A549 (cell line): ENCODE measurements around the gene CCNI. TPM values are rescaled to one million over a fixed set of nuclear protein-coding genes. Genes with fewer than 3 reads are reported as not detected.
"Not testable (repeated sequence)": the region's sequence is repeated elsewhere in the genome, so short reads cannot be mapped to it uniquely, and the experiment has no call there.

Experiments used
- ATAC-seq, 2 experiments: fragments of 200-7000 bp in 1 of 2; fragments of >200 bp in 1 of 2; cut with Nextera tagmentation in 1 of 2; cut with Tn5 transposase in 1 of 2; 3 replicates each; pipeline versions ENCODE4 v1.8.0 to v1.9.1; 2018 to 2020; ENCODE audit warnings: mild to moderate bottlenecking in 1 of 2, moderate library complexity in 1 of 2
- CTCF ChIA-PET: fragments of 300-600 bp; sonication (Branson Sonifier 250); formaldehyde crosslinking; extraction: SDS; loops from one replicate; lab custom pipeline; 2021; ENCODE audit warnings: antibody characterized with exemption, inconsistent platforms; lab: Yijun Ruan, JAX
- POLR2A ChIA-PET: fragments of 350-600 bp; formaldehyde crosslinking; extraction: SDS; loops from one replicate; lab custom pipeline; 2021; ENCODE audit warnings: antibody characterized with exemption, inconsistent platforms; lab: Yijun Ruan, JAX
- DNase-seq, 2 experiments: peaks; one replicate each; pipeline versions ENCODE4 v3.0.0 to v3.0.0-alpha.2; 2011 to 2016; ENCODE audit warnings: low read depth in 1 of 2, low spot score in 1 of 2
- FAIRE-seq: peaks from 2 replicates; lab custom pipeline; 2011; peaks lifted over from hg19 to GRCh38; lab: Jason Lieb, UNC
- H3K27ac ChIP-seq, 2 experiments: fragments of >200 bp; sonication (Bioruptor Twin); formaldehyde crosslinking; 3 replicates each; pipeline ENCODE4 v1.5.1; 2016 to 2017
- H3K4me1 ChIP-seq: fragments of >200 bp; sonication (Bioruptor Twin); formaldehyde crosslinking; 3 replicates; pipeline ENCODE4 v1.6.1; 2016
- H3K4me2 ChIP-seq: fragments of >200 bp; sonication (Bioruptor Twin); formaldehyde crosslinking; 3 replicates; pipeline ENCODE4 v1.6.1; 2016
- H3K4me3 ChIP-seq: fragments of >200 bp; sonication (Bioruptor Twin); formaldehyde crosslinking; 3 replicates; pipeline ENCODE4 v1.5.1; 2016
- H3K9me3 ChIP-seq: fragments of >200 bp; sonication (Bioruptor Twin); formaldehyde crosslinking; 3 replicates; pipeline ENCODE4 v1.6.1; 2016
- CBX2 ChIP-seq: fragments of 200-600 bp; sonication (generic); IDR thresholded peaks from 2 replicates; pipeline ENCODE4 v1.6.1; 2016; ENCODE audit warnings: low read depth, mild to moderate bottlenecking, borderline replicate concordance
- CHD4 ChIP-seq: fragments of 200-600 bp; sonication (generic); IDR thresholded peaks from 2 replicates; pipeline ENCODE4 v1.6.1; 2016; ENCODE audit warnings: antibody characterized with exemption, mild to moderate bottlenecking, borderline replicate concordance
- EHF ChIP-seq: fragments of 250-450 bp; sonication (Bioruptor Pico); IDR thresholded peaks from 2 replicates; pipeline ENCODE4 v1.5.0; 2020; ENCODE audit warnings: mild to moderate bottlenecking
- EP300 ChIP-seq, 2 experiments: fragments of >200 bp; sonication (Bioruptor Twin); formaldehyde crosslinking; IDR thresholded peaks; 2 replicates in 1 of 2; 3 replicates in 1 of 2; pipeline ENCODE4 v1.6.1; 2016 to 2017
- ESRRA ChIP-seq: fragments of 150-350 bp; IDR thresholded peaks from 2 replicates; pipeline ENCODE4 v1.6.1; 2014; ENCODE audit warnings: mild to moderate bottlenecking, low read length, borderline replicate concordance
- FOSB ChIP-seq: fragments of 250-450 bp; sonication (Bioruptor Pico); IDR thresholded peaks from 2 replicates; pipeline ENCODE4 v1.5.0; 2020; ENCODE audit warnings: mild to moderate bottlenecking, moderate library complexity
- FOSL2 ChIP-seq, 2 experiments: fragments of 450-650 bp in 1 of 2; fragments of >200 bp in 1 of 2; sonication (Bioruptor Twin) in 1 of 2; formaldehyde crosslinking; IDR thresholded peaks; 2 replicates each; pipeline versions ENCODE4 v1.5.0 to v1.6.1; 2016 to 2020; ENCODE audit warnings: mild to moderate bottlenecking in 1 of 2, moderate library complexity in 1 of 2
- GATA3 ChIP-seq: IDR thresholded peaks from 2 replicates; pipeline ENCODE4 v1.6.1; 2012; ENCODE audit warnings: borderline replicate concordance
- HDAC2 ChIP-seq: fragments of 200-600 bp; sonication (generic); IDR thresholded peaks from 2 replicates; pipeline ENCODE4 v1.6.1; 2016
- HOXA7 ChIP-seq: fragments of 250-450 bp; sonication (Bioruptor Pico); IDR thresholded peaks from 2 replicates; pipeline ENCODE4 v1.5.0; 2020; ENCODE audit warnings: mild to moderate bottlenecking, moderate library complexity
- HOXB5 ChIP-seq: fragments of 250-450 bp; sonication (Bioruptor Pico); IDR thresholded peaks from 2 replicates; pipeline ENCODE4 v1.5.0; 2020; ENCODE audit warnings: mild to moderate bottlenecking, moderate library complexity
- JUNB ChIP-seq: fragments of >200 bp; sonication (Bioruptor Twin); formaldehyde crosslinking; IDR thresholded peaks from 2 replicates; pipeline ENCODE4 v1.6.1; 2016
- KDM5A ChIP-seq: fragments of 200-600 bp; sonication (generic); IDR thresholded peaks from 2 replicates; pipeline ENCODE4 v1.6.1; 2016; ENCODE audit warnings: antibody characterized with exemption, mild to moderate bottlenecking
- MAFK ChIP-seq: fragments of 450-650 bp; IDR thresholded peaks from 2 replicates; pipeline ENCODE4 v1.6.1; 2014; ENCODE audit not compliant: partially characterized antibody
- MYC ChIP-seq: IDR thresholded peaks from 2 replicates; pipeline ENCODE4 v1.6.1; 2012; ENCODE audit warnings: mild to moderate bottlenecking, inconsistent platforms, low read length, improper control_type of control experiment, borderline replicate concordance
- NFE2L2 ChIP-seq: fragments of 150-350 bp; conservative IDR thresholded peaks from 2 replicates; pipeline ENCODE4 v1.6.1; 2014; ENCODE audit warnings: low read length
- RAD21 ChIP-seq, 2 experiments: fragments of >200 bp in 1 of 2; sonication (Bioruptor Twin) in 1 of 2; formaldehyde crosslinking in 1 of 2; IDR thresholded peaks in 1 of 2; conservative IDR thresholded peaks in 1 of 2; 2 replicates in 1 of 2; 3 replicates in 1 of 2; pipeline ENCODE4 v1.6.1; 2012 to 2018; ENCODE audit warnings: inconsistent platforms in 1 of 2
- RCOR1 ChIP-seq: fragments of 150-350 bp; IDR thresholded peaks from 2 replicates; pipeline ENCODE4 v1.6.1; 2014; ENCODE audit warnings: antibody characterized with exemption, low read length, low read depth
- RFX5 ChIP-seq: fragments of 450-650 bp; IDR thresholded peaks from 2 replicates; pipeline ENCODE4 v1.7.1; 2014; ENCODE audit warnings: antibody characterized with exemption, mild to moderate bottlenecking, moderate library complexity
- RNF2 ChIP-seq: fragments of 200-600 bp; sonication (generic); IDR thresholded peaks from 2 replicates; pipeline ENCODE4 v1.6.1; 2016; ENCODE audit warnings: low read depth, mild to moderate bottlenecking, antibody characterized with exemption, moderate library complexity, borderline replicate concordance
- SMC3 ChIP-seq: fragments of >200 bp; sonication (Bioruptor Twin); formaldehyde crosslinking; IDR thresholded peaks from 3 replicates; pipeline ENCODE4 v1.6.1; 2018; ENCODE audit warnings: inconsistent platforms
- SREBF2 ChIP-seq: fragments of 450-650 bp; IDR thresholded peaks from 2 replicates; pipeline ENCODE4 v1.6.1; 2014; ENCODE audit warnings: mild to moderate bottlenecking, moderate library complexity
- TP53 ChIP-seq: fragments of 250-450 bp; sonication (Bioruptor Pico); IDR thresholded peaks from 2 replicates; pipeline ENCODE4 v1.5.0; 2021; ENCODE audit warnings: mild to moderate bottlenecking, moderate library complexity
- USF2 ChIP-seq: fragments of 450-650 bp; IDR thresholded peaks from 2 replicates; pipeline ENCODE4 v1.6.1; 2014; ENCODE audit warnings: antibody characterized with exemption
- ZC3H11A ChIP-seq: fragments of 450-650 bp; IDR thresholded peaks from 2 replicates; pipeline ENCODE4 v1.6.1; 2014; ENCODE audit warnings: antibody characterized with exemption, mild to moderate bottlenecking
- ZNF302 ChIP-seq: fragments of 250-450 bp; sonication (Bioruptor Pico); IDR thresholded peaks from 2 replicates; pipeline ENCODE4 v1.9.0; 2021; ENCODE audit warnings: inconsistent platforms, mild to moderate bottlenecking, moderate library complexity
- WGBS: methylation state at CpG from one replicate; pipeline ENCODE4 v1.1.6; 2017; ENCODE audit errors: missing lambda C conversion rate; 5-methylcytosine and 5-hydroxymethylcytosine counted together
- polyA plus RNA-seq, 4 experiments: library from polyadenylated mRNA; depleted of rRNA in 3 of 4; stranded (reverse); fragments of >200 nt; fragmentation: RNase III in 1 of 4; extraction: RNeasy Plus Mini Kit Qiagen cat#74134 plus additional on column Dnase treatment in 1 of 4; gene quantifications; 2 replicates in 3 of 4; 3 replicates in 1 of 4; pipeline ENCODE4 v1.2.3, GENCODE V29; 2011 to 2017

The CCNI gene
- polyA plus RNA-seq, 2 of the 4 experiments (the other 2 are of a cell fraction): 73.8 to 117 TPM

GRCh38 chr4:77035153-77035552, 40.6 kb downstream of the CCNI start:
- ChIA-PET POLR2A (no interaction called here), CTCF (interaction anchor here (2.0 kb wide), 1 partner anchor 10 kb away, joined by 5 read pairs; no protein-coding TSS in a partner anchor)
- no peak overlapping the region for H3K27ac ChIP-seq
- FAIRE-seq: no peak
- no peaks in the 10 kb centered on the region for H3K9me3 ChIP-seq
- no peak for DNase-seq
- TF ChIP-seq EHF (CRISPR knock-in tag) (no peak), RFX5 (no peak), ZC3H11A (no peak), CHD4 (no peak), JUNB (no peak), RAD21 (conservative IDR thresholded peaks at IDR 0.05 in 1 of 2, IDR thresholded peaks at IDR 0.05 in 1 of 2) (no peak)
- no peak overlapping the region for H3K4me2 ChIP-seq
- no peak overlapping the region for H3K4me3 ChIP-seq
- 87% methylated on average over 1 of the region's 1 CpG for WGBS
- ATAC-seq: no peak
- 0 out of 3 replicates have a peak, but pooled peaks cover under 1% of the 10 kb centered on the region for H3K4me1 ChIP-seq

GRCh38 chr4:77031544-77031943, 44.2 kb downstream of the CCNI start:
- Histone ChIP-seq H3K27ac (no peak overlapping the region), H3K4me2 (no peak overlapping the region), H3K4me1 (no peaks in the 10 kb centered on the region), H3K9me3 (no peaks in the 10 kb centered on the region), H3K4me3 (no peak overlapping the region)
- CTCF ChIA-PET: interaction anchor here (1.0 to 2.0 kb wide), 2 partner anchors 12 to 13 kb away, joined by 3 to 8 read pairs; no protein-coding TSS in a partner anchor
- POLR2A ChIA-PET: no interaction called here
- WGBS: 96% methylated on average over 5 of the region's 5 CpGs
- DNase-seq (no peak), FAIRE-seq (no peak), ATAC-seq (no peak)
- TF ChIP-seq ESRRA: no peak

- H3K4me3 ChIP-seq, H3K4me2 ChIP-seq, DNase-seq, ATAC-seq, H3K27ac ChIP-seq, H3K4me1 ChIP-seq, POLR2A ChIA-PET, FAIRE-seq, H3K9me3 ChIP-seq: not testable (repeated sequence)
- CTCF ChIA-PET: interaction anchor here (0.7 to 2.0 kb wide), 2 partner anchors 9 to 13 kb away, joined by 3 to 5 read pairs; no protein-coding TSS in a partner anchor
- 92% methylated on average over 7 of the region's 7 CpGs for WGBS
Measured at GRCh38 chr4:77029757-77030156, 46.0 kb downstream of the CCNI start.

GRCh38 chr4:77028246-77028645, 47.5 kb downstream of the CCNI start:
- ChIA-PET CTCF (interaction anchor here (1.1 to 2.0 kb wide), 2 partner anchors 9 to 15 kb away, joined by 4 to 5 read pairs; no protein-coding TSS in a partner anchor), POLR2A (no interaction called here)
- Histone ChIP-seq H3K27ac (no peak overlapping the region), H3K9me3 (no peaks in the 10 kb centered on the region), H3K4me1 (no peaks in the 10 kb centered on the region), H3K4me2 (no peak overlapping the region), H3K4me3 (no peak overlapping the region)
- 82% methylated on average over 2 of the region's 2 CpGs for WGBS
- DNase-seq (no peak), FAIRE-seq (no peak), ATAC-seq (no peak)
- TF ChIP-seq KDM5A: no peak
- TF ChIP-seq FOSL2 (IDR thresholded peaks at IDR 0.05): no peak
- no peak for TF ChIP-seq FOSL2 (CRISPR knock-in tag; IDR thresholded peaks at IDR 0.05)
- TF ChIP-seq RCOR1: no peak
- TF ChIP-seq USF2: no peak
- no peak for TF ChIP-seq FOSB (CRISPR knock-in tag)
- no peak for TF ChIP-seq GATA3
- TF ChIP-seq EHF (CRISPR knock-in tag): no peak
- no peak for TF ChIP-seq HOXB5
- TF ChIP-seq HDAC2: no peak
- TF ChIP-seq TP53: no peak
- no peak for TF ChIP-seq SMC3
- TF ChIP-seq CBX2: no peak
- TF ChIP-seq SREBF2: no peak
- TF ChIP-seq HOXA7 (CRISPR knock-in tag): no peak
- no peak for TF ChIP-seq ZNF302
- no peak for TF ChIP-seq MAFK
- no peak for TF ChIP-seq NFE2L2
- no peak for TF ChIP-seq RNF2
- no peak for TF ChIP-seq EP300 (IDR thresholded peaks at IDR 0.05)
- TF ChIP-seq MYC: no peak
